GM21723 (cell line): Measurements from ENCODE around the gene TMEM31.

Experiments used
- ATAC-seq: cut with Tn5 transposase; IDR thresholded peaks from one replicate; pipeline ENCODE4 v1.9.1; 2021; ENCODE audit warnings: mild to moderate bottlenecking, moderate library complexity; ENCODE audit not compliant: unreplicated experiment

TMEM31 gene, protein sequence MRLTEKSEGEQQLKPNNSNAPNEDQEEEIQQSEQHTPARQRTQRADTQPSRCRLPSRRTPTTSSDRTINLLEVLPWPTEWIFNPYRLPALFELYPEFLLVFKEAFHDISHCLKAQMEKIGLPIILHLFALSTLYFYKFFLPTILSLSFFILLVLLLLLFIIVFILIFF

GRCh38 chrX:103710609-103711008 is at the start of gene TMEM31:
TMEM31 (plus strand) TSS chrX:103710909; CDS start chrX:103712259, 1,350 bp downstream.
- no peak for ATAC-seq

- ATAC-seq: no peak
Observed at GRCh38 chrX:103663981-103664762, 46.5 kb upstream of the TMEM31 start.

- no peak for ATAC-seq
Observed at GRCh38 chrX:103666202-103667107, 44.3 kb upstream of the TMEM31 start.

- no peak for ATAC-seq
Observed at GRCh38 chrX:103669745-103670144, 41.0 kb upstream of the TMEM31 start.

- ATAC-seq: no peak
Observed at GRCh38 chrX:103674531-103675454, 35.9 kb upstream of the TMEM31 start.

- no peak for ATAC-seq
Observed at GRCh38 chrX:103678199-103678993, 32.3 kb upstream of the TMEM31 start.

DNA sequence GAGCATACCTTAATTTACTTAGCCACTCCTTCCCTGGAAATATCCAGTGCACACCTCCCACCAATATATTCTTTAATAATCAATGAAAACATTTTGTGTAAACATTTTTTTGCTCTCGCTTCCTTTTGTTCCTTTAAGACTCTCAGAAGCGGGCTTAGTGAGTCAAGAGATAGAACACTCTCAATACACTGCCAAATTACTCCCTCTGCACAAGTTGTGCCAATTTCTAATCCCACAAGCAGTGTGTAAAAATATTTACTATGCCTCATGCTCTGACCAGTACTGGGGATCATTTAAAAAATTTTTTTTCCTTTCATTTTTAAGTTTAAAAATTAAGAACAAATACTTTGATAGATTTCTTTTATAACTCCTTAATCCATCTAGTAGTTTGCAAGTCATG is 29.3 kb upstream of the TMEM31 start:
- ATAC-seq: no peak

GRCh38 chrX:103685396-103685795 is 25.3 kb upstream of the TMEM31 start:
- no peak for ATAC-seq

- peak; percentile 92 for ATAC-seq
Observed at GRCh38 chrX:103686199-103687072, 24.3 kb upstream of the TMEM31 start, which contains the start of gene MORF4L2. MORF4L2 (minus strand) TSS chrX:103686699; CDS start chrX:103677027, 9,672 bp downstream.

- ATAC-seq: peak; percentile 64
Observed at GRCh38 chrX:103687073-103687695, 23.5 kb upstream of the TMEM31 start.

DNA sequence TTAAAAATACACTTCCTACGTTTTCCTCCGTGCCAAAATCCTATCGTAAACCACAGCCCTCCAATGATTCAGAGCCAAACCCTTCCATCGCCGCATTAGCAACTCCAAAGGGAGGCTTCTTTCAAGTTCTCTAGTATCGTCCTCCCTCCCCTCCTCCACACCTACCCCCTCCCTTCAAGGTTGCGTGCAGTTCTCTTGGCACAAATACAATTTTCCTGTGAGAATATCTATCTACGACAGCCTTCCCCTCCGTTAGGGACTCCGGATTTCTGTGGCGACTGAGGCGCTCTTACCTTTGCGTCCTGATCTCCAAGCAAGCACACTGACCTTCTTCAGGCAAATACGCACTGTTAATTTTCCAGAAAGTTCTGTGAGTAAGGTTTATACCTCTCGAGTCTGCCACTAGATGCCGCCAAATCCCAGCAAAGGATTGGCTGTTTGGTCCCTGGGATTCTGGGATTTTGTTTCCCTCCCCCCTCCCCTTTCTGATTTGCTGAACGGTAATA is 23.0 kb upstream of the TMEM31 start:
- ATAC-seq: no peak

- no peak for ATAC-seq
Observed at GRCh38 chrX:103688946-103689345, 21.8 kb upstream of the TMEM31 start.

- ATAC-seq: no peak
Observed at GRCh38 chrX:103691059-103691458, 19.6 kb upstream of the TMEM31 start.

GRCh38 chrX:103697687-103698086 is 13.0 kb upstream of the TMEM31 start:
- ATAC-seq: no peak

GRCh38 chrX:103699243-103699642 is 11.5 kb upstream of the TMEM31 start:
- no peak for ATAC-seq

DNA sequence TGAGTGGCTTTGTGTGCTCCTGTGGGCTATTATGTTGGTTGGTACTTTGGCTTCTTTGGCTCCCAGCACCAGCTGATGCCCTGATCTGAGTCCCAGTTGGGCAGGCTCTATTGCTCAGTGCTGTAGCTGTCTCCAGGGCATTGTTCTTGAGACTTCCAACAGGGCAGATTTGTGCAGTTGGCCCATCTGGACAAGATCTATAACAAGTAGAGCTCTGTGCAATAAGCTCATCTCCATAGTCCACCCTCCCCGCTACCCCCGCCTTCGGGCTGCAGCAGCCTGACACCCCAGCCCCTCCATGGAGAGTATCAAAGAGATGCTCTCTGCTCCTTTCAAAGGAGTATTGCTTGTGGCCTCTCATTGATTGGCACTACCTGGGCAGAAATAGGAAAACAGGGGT is 5.8 kb upstream of the TMEM31 start:
- no peak for ATAC-seq

DNA sequence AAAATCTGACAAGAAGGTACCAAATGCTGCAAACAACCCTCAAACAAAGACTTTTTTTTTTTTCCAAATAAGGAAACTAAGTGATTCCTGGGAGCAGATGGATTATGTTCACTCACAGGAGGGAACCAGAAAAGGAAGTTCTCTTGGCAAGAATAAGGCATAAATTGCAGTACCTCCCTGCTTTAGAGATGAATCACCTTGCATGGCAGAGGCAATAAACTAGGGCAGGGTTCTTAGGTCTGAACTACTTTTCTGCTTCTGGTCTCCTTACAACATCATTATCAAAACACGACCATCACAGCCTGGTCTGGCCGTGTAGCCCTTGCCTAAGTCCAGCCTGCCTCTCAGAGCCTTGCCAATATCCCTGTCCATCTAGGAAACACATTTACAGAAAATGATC is 6.3 kb downstream of the TMEM31 start:
- no peak for ATAC-seq

- no peak for ATAC-seq
Observed at GRCh38 chrX:103718120-103718519, 7.4 kb downstream of the TMEM31 start.
